Endothelial cell of umbilical vein (primary cell): ENCODE results near the gene UTF1. TPM values are rescaled to one million over a fixed set of nuclear protein-coding genes. Genes with fewer than 3 reads are reported as not detected.

Experiments
- BruUV-seq: library from RNA; stranded (reverse); fragments of 400-500 nt; replicated peaks from 2 replicates; lab custom pipeline; 2021; lab: Mats Ljungman, UMichigan
- CTCF ChIA-PET: fragments of 300-600, 350-600 bp; sonication (Branson Sonifier 250); formaldehyde crosslinking; loops from one replicate; lab custom pipeline; 2021; ENCODE audit warnings: antibody characterized with exemption, inconsistent platforms; lab: Charles Lee
- POLR2A ChIA-PET: fragments of 300-600, 350-600 bp; sonication (Branson Sonifier 250); formaldehyde crosslinking; loops from one replicate; lab custom pipeline; 2021; ENCODE audit warnings: antibody characterized with exemption, inconsistent platforms; lab: Charles Lee
- DNase-seq: peaks from one replicate; pipeline ENCODE4 v3.0.0-alpha.2; 2011; ENCODE audit warnings: low read depth, low spot score
- FAIRE-seq: peaks from 2 replicates; lab custom pipeline; 2011; peaks lifted over from hg19 to GRCh38; lab: Jason Lieb, UNC
- H2AFZ ChIP-seq: 2 replicates; pipeline ENCODE4 v1.6.0; 2012; ENCODE audit warnings: low read depth, low read length, control low read depth, inconsistent platforms
- H3K27ac ChIP-seq: 2 replicates; pipeline ENCODE4 v1.5.1; 2011; ENCODE audit warnings: low read depth, mild to moderate bottlenecking, control low read depth, low read length, moderate library complexity; ENCODE audit not compliant: insufficient read depth
- H3K27me3 ChIP-seq, 2 experiments: 2 replicates each; pipeline versions ENCODE4 v1.6.0 to v1.6.1; 2011; ENCODE audit warnings: low read length in 2 of 2, mixed read lengths in 1 of 2; ENCODE audit not compliant: control insufficient read depth in 2 of 2, insufficient read depth in 2 of 2
- H3K36me3 ChIP-seq, 2 experiments: 2 replicates in 1 of 2; 3 replicates in 1 of 2; pipeline ENCODE4 v1.5.1; 2011; ENCODE audit warnings: low read length in 2 of 2, mild to moderate bottlenecking in 1 of 2, moderate library complexity in 1 of 2; ENCODE audit not compliant: control insufficient read depth in 2 of 2, insufficient read depth in 2 of 2; ENCODE audit errors: extremely low read depth in 1 of 2
- H3K4me1 ChIP-seq: 3 replicates; pipeline ENCODE4 v1.5.1; 2011; ENCODE audit warnings: mild to moderate bottlenecking, low read length; ENCODE audit not compliant: control insufficient read depth, insufficient read depth; ENCODE audit errors: extremely low read depth
- H3K4me2 ChIP-seq: 2 replicates; pipeline ENCODE4 v1.6.1; 2011; ENCODE audit warnings: low read length, control low read depth, mixed read lengths; ENCODE audit not compliant: insufficient read depth
- H3K4me3 ChIP-seq, 3 experiments: fragments of 200-600 bp in 1 of 3; sonication (generic), shearing (Covaris generic) in 1 of 3; replicated peaks in 1 of 3; 2 replicates each; pipeline ENCODE4 v1.5.1; 2011 to 2016; ENCODE audit warnings: control low read depth in 3 of 3, low read length in 3 of 3, mild to moderate bottlenecking in 2 of 3, inconsistent platforms in 1 of 3, low read depth in 1 of 3, moderate library complexity in 1 of 3; ENCODE audit not compliant: insufficient read depth in 1 of 3
- H3K79me2 ChIP-seq: 2 replicates; pipeline ENCODE4 v1.6.0; 2012; ENCODE audit warnings: low read length, inconsistent platforms; ENCODE audit not compliant: control insufficient read depth, insufficient read depth
- H3K9ac ChIP-seq: replicated peaks from 2 replicates; pipeline ENCODE3; 2011; ENCODE audit warnings: low read length, control low read depth; ENCODE audit not compliant: insufficient read depth; ENCODE audit errors: extremely low read depth
- H3K9me1 ChIP-seq: replicated peaks from 3 replicates; pipeline ENCODE4 v1.6.0; 2011; ENCODE audit warnings: mild to moderate bottlenecking, low read length; ENCODE audit not compliant: control insufficient read depth, insufficient read depth; ENCODE audit errors: extremely low read depth
- H3K9me3 ChIP-seq: replicated peaks from 2 replicates; pipeline ENCODE4 v1.5.1; 2012; ENCODE audit warnings: low read length, inconsistent platforms; ENCODE audit not compliant: control insufficient read depth, insufficient read depth
- H4K20me1 ChIP-seq: replicated peaks from 2 replicates; pipeline ENCODE3; 2011; ENCODE audit warnings: mild to moderate bottlenecking, low read length; ENCODE audit not compliant: control insufficient read depth, insufficient read depth; ENCODE audit errors: extremely low read depth
- CTCF ChIP-seq, 2 donors: IDR thresholded peaks; 1 replicate in 1 of 2; 2 replicates in 1 of 2; pipeline ENCODE4 v1.5.1; 2011; ENCODE audit warnings: low read length in 2 of 2, mild to moderate bottlenecking in 2 of 2, moderate library complexity in 2 of 2, control low read depth in 1 of 2, inconsistent platforms in 1 of 2, low read depth in 1 of 2; ENCODE audit not compliant: insufficient read depth in 1 of 2; ENCODE audit errors: extremely low read depth in 1 of 2
- EZH2 ChIP-seq: IDR thresholded peaks from 2 replicates; pipeline ENCODE4 v1.6.1; 2012; ENCODE audit warnings: borderline replicate concordance, low read depth, mild to moderate bottlenecking, moderate library complexity, low read length, inconsistent platforms; ENCODE audit not compliant: severe bottlenecking
- FOS ChIP-seq: IDR thresholded peaks from 2 replicates; pipeline ENCODE4 v1.6.1; 2011; ENCODE audit warnings: mild to moderate bottlenecking, low read length, moderate library complexity, borderline replicate concordance; ENCODE audit not compliant: insufficient read depth
- GATA2 ChIP-seq: IDR thresholded peaks from 2 replicates; pipeline ENCODE4 v1.7.0; 2011; ENCODE audit warnings: low read depth, mild to moderate bottlenecking, moderate library complexity, mixed read lengths, low read length; ENCODE audit not compliant: insufficient read length, insufficient read depth
- JUN ChIP-seq: IDR thresholded peaks from 2 replicates; pipeline ENCODE4 v1.6.1; 2011; ENCODE audit warnings: borderline replicate concordance, low read depth; ENCODE audit not compliant: insufficient read length, insufficient read depth
- MAX ChIP-seq: IDR thresholded peaks from 2 replicates; pipeline ENCODE4 v1.6.1; 2011; ENCODE audit not compliant: insufficient read depth, insufficient read length
- MYC ChIP-seq: IDR thresholded peaks from one replicate; pipeline ENCODE4 v1.6.1; 2011; ENCODE audit warnings: mild to moderate bottlenecking, low read depth, low read length
- POLR2A ChIP-seq: IDR thresholded peaks from 2 replicates; pipeline ENCODE4 v1.6.1; 2012; ENCODE audit warnings: low read depth, mild to moderate bottlenecking, control low read depth, low read length
- POLR2AphosphoS5 ChIP-seq: IDR thresholded peaks from 2 replicates; pipeline ENCODE4 v1.6.1; 2012; ENCODE audit warnings: low read depth, mild to moderate bottlenecking, control low read depth, low read length, moderate library complexity; ENCODE audit not compliant: insufficient read depth
- dilution Hi-C: fragments of 300-500 bp; cut with MboI; formaldehyde crosslinking; loops from one replicate; pipeline ENCODE4 v1.15.0; 2019; ENCODE audit warnings: low sequenced_read_pairs; ENCODE audit not compliant: extremely low pct_ligation_motif_present
- intact Hi-C: fragments of 100-400 bp; cut with micrococcal nuclease; formaldehyde crosslinking; loops from one replicate; pipeline ENCODE4 v1.10.0; 2022
- polyA plus RNA-seq, 4 experiments: library from polyadenylated mRNA; depleted of rRNA in 3 of 4; stranded (reverse) in 3 of 4; unstranded in 1 of 4; fragments of >200 nt; gene quantifications; 2 replicates each; pipeline versions ENCODE4 v1.2.1 to v1.2.3, GENCODE V29; 2011 to 2012; ENCODE audit warnings: missing spikeins in 1 of 4
- total RNA-seq: library from RNA; stranded (reverse); gene quantifications from 2 replicates; pipeline ENCODE4 v1.2.3, GENCODE V29; 2021

The UTF1 gene
- total and polyA plus RNA-seq, 2 donors (not counting 3 experiments of a cell fraction or from before 2014, with no cell fraction given), result not detected

GRCh38 chr10:133189726-133190125, 40.3 kb upstream of the UTF1 start:
- CTCF ChIA-PET, result no interaction called here
- POLR2A ChIA-PET, result no interaction called here
- Histone ChIP-seq H3K4me2 (no peak overlapping the region), H2AFZ (no peak overlapping the region), H3K27ac (no peak overlapping the region), H3K4me3 (no peak overlapping the region), H3K36me3 (no peaks in the 10 kb centered on the region), H3K79me2 (no peaks in the 10 kb centered on the region), H4K20me1 (no peaks in the 10 kb centered on the region), H3K9me3 (no peaks in the 10 kb centered on the region), H3K9ac (no peak overlapping the region), H3K9me1 (no peaks in the 10 kb centered on the region), H3K27me3 (no peaks in the 10 kb centered on the region), H3K4me1 (no peaks in the 10 kb centered on the region)
- dilution Hi-C loops (no loop called here), intact Hi-C loops (no loop called here)
- BruUV-seq, result no TSS peak
- FAIRE-seq, result no peak
- TF ChIP-seq FOS (no peak), POLR2AphosphoS5 (no peak), MYC (no peak), JUN (no peak), CTCF (IDR thresholded peaks at IDR 0.05; ENCODE audit: extremely low read depth in 1 of 2, insufficient read depth in 1 of 2, low read depth in 1 of 2, low read length in 2 of 2) (no peak), EZH2 (no peak), GATA2 (no peak), MAX (no peak), POLR2A (no peak)
- no peak for DNase-seq
